HL-60/S4 (cell line): ENCODE measurements around the gene VOPP1.
"Not testable (repeated sequence)": the region's sequence is repeated elsewhere in the genome, so short reads cannot be mapped to it uniquely, and the experiment has no call there.

ENCODE experiments used
- in situ Hi-C: fragments of 300-500 bp; cut with MboI; formaldehyde crosslinking; loops from 2 replicates; pipeline ENCODE4 v1.14.3; 2022; ENCODE audit warnings: low sequenced_read_pairs

The VOPP1 gene

DNA sequence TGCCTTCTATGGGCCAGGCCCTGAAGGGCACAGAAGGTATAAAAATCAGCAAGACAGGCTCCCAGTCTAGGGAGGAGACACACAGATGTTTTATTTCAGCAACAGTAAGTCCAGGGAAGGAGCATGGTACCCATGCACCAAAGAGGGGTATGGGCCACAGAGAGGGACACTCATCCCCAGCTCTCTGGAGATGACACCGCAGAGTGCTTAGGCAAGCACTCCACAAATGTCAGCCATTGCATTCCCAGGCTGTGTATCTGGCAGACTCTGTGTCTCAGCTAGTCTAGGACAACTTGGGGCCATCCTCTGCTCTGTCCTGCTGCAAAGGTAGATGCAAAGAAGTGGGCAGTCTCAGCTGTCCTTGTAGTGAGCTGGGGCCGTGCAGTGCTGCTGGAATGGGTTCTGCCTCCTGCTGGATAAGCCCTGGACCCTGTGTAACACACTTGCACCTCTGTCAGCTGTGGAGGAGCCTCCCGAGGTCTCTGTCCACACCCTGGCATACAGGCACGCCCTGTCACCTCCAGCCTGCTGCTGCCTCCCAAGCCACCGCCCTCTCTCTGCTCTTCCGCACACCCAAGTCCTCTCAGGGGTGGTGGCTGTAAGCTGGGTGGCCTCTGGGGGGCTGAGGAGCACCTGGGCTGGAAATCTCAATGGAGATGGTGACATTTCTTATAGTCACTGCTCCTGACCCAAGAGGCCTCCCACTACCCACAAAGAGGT lies 57.6 kb downstream of the VOPP1 start:
- in situ Hi-C loops = no loop called here

DNA sequence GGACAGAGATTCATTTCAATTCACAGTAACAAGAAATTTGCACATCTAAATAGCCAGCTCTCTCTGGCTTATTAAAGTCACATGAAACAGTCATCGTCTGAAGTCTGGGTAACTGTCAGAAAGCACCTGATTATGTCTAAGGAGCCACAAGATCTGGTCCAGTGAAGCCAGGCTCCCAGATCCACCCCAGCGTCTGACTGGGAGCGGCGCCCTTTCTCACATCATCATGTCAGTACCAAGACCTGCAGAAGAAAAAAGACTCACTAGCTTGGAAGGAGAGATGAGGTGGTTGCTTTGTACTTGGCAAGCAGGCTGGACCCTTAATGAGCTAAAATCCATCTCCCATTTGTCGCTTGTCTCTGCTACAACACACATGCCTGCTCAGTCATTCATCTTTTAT lies 58.4 kb downstream of the VOPP1 start:
- in situ Hi-C loops = no loop called here

DNA sequence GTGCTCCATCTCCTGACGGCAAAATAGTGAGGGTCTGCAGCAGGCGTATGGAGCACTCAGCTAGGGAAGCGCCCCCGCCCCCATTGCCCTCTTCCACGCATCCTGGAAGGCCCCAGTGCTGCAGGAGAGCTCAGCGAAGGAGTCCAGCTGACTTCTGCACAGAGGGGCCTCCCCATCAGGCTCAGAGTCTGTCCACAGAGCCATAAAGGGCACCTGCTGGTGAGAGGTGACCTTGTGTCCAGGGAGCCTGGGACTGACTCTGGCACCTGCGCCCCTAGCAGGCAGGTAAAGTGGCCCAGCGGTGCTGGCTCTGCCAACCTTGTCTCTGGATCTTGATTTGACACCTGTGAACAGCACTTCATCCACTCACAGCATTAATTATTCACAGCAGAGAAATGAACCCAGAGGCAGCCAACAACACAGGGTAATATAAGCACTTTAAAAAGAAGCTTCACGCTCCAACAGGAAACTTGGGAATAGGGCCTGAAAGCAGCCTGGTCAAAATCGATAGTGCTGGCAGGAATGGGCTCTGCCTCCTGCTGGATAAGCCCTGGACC lies 59.6 kb downstream of the VOPP1 start:
- in situ Hi-C loops = no loop called here

DNA sequence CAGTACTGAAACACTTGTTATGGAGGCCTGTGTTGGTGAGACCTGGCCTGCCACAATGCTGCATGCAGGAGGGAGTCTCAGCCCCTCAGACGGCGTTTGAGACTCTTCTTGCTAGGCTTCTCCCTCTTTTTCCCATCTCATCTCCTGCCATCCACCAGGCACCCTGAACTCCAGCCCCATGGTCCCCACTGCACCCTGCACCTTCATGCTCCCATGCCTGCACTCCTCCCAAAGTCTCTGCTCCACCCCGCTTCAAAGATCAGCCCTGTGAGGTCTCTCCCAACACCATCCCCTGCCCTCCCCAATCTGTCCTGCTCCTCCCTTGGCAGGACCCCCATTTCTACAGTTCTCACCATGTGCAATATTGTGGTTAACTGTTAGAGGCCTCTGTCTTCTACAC lies 61.7 kb downstream of the VOPP1 start:
- in situ Hi-C loops = no loop called here

DNA sequence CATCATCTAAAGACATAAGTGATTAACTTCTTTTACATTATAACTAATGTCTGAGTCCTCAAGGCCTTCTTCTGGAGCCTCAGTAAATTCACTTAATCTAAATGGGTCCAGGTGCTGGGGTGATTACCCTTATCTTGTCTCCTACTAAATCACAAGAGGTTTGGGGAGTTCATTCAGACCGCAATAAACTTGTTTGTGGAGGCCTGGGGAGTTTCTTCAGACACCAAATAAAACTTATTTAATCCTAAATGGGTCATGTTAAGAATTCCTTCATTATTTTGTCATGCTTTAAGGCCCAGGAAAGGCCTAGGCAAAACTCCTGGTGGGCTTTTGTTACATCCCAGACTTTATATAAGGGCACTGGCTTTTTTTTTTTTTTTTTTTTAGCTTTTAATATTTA lies 62.1 kb downstream of the VOPP1 start:
- in situ Hi-C loops = not testable (repeated sequence)

DNA sequence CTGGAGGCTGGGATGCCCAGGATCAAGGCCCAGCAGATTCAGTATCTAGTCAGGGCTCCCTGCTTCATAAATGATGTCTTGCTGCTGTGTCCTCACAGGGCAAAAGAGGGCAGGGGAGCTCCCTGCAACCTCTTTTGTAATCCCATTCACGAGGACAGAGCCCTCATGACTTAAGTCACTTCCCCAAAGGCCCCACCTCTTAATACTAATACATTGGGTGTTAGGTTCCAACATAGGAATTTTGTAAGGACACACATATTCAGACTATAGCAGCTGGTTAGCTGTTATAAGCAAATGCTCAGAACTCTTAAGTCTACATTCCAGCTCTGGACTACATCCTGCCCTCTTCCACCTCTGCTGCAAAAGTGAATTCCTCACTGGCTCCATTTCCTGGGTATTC lies 63.0 kb downstream of the VOPP1 start:
- in situ Hi-C loops = no loop called here

DNA sequence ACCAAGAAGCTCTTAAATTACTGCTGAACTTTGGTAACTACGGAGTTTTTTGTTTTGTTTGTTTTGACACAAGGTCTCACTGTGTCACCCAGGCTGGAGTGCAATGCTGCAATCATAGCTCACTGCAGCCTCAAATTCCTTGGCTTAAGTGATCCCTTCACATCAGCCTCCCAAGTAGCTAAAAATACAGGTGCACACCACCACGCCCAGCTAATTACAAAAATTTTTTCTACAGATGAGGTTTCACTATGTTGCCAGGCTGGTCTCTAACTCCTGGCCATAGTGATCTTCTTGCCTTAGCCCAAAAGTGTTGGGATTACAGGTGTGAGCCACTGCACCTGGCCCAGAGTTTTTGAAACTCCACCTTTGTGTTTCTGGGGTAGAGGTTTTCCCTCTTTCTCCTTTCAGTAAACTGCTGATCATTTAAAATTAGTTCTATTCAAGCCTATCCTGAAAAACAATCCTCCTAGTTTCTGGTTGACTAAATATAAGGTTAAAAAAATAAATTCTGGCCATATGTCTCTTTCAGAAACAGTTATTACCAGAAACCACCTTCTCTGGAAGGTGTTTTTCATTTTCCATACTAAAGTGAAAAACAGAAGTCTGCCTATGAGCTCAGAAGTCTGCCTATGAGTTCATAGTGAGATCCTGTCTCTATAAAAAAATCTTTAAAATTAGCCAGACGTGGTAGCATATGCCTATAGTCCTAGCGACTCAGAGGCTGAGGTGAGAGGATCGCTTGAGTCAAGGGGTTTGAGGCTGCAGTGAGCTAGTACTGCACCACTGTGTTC lies 63.9 kb downstream of the VOPP1 start:
- in situ Hi-C loops = no loop called here

DNA sequence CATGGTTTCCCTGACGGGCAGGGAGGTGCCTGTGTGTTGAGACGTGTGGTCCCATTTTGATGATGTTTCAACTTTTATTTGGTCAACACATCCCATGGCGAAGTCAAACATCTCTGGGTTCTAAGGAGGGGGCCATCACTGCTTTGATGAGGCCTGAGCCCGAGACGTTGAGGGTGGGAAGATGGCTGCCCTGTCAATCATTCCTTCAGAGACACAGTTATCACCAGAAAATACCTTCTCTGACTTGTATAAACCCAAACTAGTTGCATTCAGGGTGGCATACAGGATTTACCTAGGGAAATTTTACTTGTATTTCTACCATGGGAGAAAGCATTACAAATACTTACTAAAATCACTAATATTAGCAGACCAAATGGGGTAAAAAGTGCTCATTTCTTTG lies 64.6 kb downstream of the VOPP1 start:
- in situ Hi-C loops = no loop called here

DNA sequence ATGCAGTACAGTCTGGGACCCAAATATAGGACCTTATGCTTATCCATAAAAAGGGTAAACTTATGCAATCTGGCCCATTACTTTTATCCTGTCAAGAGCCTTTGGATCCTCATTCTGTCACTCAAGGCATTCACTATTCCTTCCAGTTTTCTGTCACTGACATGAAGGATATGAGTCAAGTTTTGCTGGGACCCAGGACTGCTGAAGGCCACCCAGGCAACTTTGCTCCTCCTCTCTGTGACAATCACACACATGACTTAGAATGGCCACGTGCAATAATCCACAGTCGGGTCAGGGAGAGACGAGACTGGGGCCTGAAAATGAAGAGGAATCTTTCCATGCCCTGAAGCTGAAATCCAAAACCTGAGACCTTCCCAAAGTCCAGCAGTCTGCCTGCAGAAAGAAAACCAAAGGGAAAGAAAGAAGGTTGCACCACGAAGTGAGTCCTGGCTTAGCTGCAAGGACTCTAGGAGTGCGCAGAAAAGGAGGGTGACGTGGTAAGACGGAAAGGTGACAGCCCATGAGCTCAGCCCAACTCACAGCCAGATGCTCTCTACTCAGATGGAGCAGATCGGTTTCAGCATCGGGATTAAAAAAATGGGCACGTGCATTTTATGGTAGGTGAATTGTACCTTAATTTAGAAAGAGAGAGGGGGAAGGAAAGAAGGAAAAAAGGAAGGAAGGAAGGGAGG lies 67.2 kb downstream of the VOPP1 start:
- in situ Hi-C loops = no loop called here

DNA sequence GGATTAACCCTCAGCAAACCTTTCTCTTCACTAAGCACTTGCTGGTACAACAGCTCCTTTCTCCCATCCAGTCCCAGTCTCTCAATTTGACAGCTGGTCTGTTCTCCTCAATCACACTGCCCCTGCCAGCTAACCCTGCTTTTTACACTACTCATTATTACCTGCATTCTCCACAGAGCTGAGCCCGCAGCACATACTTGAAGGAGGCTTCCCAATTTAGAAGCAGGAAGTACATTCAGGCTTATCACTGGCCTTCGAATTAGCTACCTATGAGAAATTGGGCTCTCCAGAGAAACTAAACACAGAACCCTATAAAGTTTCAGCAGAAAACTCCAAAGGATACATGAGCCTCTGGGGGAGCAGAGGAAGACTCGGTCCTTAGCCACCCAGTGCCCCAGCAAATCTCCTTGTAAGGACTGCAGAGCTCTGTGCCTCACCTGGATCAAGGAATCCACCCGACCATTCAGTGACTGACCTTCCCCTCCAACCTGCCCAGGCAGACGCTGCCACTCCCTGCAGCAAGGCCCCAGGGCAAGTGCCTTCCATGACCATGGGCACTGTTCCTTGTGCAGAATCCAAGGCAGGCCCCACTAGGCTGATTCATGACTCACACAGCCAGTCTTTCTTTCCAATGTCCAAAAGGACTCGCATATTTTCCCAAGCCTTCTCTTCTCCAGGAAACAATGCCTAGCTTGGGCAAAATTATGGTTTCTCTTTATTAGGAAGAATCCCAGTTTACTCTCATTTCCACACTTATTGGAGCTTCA lies 68.0 kb downstream of the VOPP1 start:
- in situ Hi-C loops = no loop called here

DNA sequence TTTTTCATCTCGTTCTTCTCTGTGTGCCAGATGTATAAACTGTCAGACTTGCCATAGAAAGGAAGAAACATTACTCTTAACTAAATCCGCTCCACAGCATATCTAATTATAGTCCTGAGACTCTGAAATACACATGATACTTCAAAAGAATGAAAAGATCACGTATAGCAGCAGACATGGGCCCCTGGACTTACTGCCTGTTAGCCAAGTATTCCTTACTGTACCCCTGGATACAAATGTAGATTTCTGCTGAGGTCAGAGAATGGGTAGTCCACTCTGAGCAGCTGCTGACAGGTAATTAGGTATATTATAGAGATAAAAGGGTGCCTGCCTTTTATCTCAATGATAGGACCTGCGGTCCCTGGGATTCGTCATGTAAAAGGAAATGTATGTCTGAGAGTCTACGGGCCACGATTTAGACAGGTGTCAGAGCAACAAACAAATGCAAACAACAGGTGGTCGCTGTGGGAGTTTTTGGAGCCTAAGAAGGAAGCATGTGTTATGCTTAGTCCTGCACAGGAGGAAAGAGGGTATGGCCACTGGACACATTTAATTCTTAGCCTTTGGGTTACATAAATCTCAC lies 69.4 kb downstream of the VOPP1 start:
- in situ Hi-C loops = no loop called here

DNA sequence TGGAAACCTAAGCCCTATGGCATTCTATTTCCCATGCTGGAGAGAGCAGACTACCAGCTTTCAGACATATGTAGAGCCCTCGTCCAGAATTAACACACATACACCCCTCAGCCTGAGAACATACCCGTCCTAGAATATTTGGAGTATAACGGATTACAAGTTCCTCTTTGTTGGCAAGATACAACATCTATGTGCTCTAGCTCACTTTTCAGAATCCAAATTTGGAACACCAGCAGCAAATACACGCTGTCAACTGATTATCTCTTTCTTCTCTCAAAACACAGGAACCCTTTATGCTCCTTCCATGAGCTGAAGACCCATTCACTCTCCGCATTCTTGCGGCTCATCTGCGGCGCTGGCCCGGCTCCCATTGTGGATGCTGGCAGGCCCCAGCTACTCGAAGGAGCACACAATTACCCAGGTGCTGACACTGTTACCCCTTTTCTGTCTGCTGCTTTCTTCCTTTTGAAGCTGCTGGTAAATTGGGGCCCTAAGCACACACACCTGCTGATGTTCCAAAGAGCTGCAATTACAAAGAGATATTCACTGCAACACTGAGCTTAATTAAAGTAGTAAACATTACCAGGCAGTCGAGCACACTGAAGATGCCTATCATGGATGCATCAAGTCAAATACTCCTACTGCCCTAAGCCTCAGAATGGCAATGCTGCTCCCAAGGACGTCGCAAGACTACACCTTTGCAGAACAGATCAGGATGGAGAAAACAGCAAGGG lies 70.0 kb downstream of the VOPP1 start:
- in situ Hi-C loops = no loop called here

DNA sequence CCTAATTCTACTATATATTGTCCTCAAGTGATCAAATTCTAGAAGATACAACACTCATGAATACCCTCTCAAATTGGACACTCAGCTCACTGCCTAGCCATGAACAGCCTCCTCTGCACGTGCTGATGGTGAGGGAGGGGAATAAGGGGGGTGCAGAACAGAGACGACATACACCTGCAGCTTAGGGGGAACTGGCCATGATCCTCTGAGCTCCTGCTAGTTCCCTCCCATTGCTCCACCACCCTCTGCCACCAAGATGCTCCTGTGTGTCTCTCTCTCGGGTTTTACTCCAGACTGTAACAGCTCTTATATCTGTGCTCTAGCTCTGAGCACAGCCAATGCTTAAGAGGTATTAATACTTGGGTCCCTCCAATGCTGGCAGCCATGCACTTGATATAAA lies 70.7 kb downstream of the VOPP1 start:
- in situ Hi-C loops = no loop called here

DNA sequence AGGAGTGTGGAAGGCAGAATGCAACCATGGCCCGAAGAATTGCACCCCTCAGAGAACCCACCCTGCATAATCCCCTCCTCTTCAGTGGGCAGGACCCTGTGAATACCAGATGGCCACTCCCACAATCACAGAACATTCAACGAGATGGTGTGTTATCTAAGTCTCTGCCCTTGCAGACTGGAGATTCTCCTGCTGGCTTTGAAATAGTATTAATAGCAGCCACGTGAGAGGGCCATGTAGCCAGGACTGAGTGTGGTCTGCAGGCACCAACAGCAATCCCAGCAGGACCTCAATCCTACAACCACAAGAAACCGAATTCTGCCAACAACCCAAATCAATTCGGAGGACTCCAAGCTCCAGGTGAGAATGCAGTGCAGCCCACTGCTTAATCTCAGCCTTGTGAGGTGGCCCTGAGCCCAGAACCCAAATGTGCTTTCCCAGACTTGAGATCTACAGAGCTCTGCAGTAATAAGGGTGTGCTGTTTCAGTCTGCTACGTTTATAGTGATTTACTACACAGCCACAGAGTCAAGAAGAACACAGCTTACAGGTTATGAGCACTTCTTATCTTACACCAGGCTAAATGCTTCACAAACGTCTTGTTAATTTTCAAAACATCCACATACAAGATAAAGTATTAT lies 72.1 kb downstream of the VOPP1 start:
- in situ Hi-C loops = no loop called here

DNA sequence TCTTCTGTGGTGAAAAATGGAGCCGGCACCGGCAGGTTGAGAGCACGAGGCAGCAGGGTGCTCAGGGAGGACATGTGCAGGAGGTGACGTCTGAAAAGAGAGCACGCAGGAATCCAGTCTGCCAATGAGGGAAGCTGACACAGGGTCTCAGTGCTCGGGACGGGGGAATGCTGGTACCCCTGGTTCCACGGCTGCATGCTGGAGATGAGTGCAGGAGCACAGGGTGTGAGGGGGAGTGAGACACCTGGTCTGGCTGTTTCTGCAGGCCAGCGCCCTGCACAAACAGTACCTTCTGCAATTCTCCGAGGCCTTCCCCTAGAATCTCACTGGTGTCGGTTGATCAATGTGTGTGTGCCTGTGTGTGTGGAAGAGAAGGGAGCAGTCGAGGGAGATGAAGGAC lies 72.7 kb downstream of the VOPP1 start:
- in situ Hi-C loops = no loop called here

DNA sequence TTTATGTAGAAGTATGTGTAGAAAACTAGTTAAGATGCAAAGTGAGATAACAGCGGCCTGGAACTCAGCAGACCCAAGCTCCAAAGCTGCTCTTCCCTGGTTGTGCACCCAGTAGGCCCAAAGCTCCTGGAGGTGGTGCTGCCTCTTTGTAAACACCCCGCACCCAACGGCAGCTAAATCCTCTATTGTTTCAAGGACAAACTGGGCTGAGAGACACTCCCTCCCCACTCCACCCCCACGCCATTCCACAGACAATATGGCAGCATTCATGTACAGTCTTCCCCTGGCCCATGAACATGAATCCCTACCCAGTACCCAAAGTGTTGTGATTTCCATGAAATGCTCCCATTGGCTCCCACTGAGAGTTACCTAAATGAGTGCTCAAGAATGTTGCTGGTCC lies 73.5 kb downstream of the VOPP1 start:
- in situ Hi-C loops = no loop called here

DNA sequence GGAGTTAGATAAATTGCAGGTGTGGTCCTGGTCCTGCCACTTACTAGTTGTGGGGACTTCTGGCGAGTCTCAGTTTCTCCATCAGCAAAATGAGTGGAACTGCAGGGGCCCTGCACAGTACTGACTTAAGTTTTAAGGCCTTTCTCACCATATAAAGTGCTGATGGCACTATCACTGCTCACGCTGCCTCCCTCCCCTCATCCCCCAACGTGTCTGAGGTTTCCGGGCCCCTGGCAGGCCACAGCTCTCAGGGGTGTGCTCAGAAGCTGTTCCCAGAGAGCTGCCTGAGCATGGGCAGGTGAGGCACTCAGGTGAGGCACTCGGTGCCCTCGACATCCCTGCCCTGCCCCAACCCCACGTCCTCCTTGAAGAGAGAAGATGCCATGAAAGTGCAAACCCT lies 74.2 kb downstream of the VOPP1 start:
- in situ Hi-C loops = no loop called here

DNA sequence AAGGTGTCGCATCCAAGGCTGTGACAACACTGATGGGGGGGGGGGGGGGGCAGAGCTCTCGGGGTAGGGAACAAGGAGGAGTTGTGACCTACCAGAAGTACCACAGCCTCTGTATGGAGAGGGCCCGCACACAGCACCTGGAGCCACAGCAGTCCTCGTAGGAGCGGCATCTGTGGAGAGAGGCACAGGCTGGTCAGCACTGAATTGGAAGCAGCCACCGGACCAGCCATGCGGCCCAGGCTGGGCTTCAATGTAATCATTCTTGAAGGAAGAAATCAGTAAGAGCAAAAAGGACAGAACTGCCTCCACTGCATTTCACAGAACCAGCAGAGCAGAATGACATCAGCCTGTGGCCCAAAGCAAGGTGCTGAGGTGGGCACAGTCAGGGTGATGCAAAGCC lies 74.8 kb downstream of the VOPP1 start:
- in situ Hi-C loops = no loop called here

DNA sequence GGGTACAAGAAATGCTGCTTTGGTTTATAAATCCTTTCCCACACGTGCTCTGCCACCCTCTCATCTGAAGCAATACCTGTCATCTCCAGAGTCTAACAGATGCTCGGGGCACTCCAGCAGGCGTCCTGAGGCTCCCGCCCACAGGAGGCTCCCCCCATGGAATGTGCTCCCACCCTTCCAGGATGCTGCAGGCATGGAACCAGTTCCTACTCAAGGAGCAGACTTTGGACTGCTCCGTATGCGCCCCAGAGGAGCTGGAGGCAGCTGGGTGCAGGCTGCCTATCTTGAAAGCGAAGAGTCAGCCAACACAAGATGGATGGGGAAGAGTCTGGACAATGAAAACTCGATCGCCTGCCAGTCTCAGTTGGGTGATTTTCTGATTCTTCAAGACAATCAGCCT lies 75.4 kb downstream of the VOPP1 start:
- in situ Hi-C loops = no loop called here
